Kidney capillary endothelial cell (primary cell): ENCODE data around the gene SNRPD1.
"Not testable (repeated sequence)": the region's sequence is repeated elsewhere in the genome, so short reads cannot be mapped to it uniquely, and the experiment has no call there.

Experiments used
- DNase-seq: peaks from one replicate; pipeline ENCODE4 v3.0.0-alpha.2; 2018; ENCODE audit warnings: low spot score

SNRPD1 gene

DNA sequence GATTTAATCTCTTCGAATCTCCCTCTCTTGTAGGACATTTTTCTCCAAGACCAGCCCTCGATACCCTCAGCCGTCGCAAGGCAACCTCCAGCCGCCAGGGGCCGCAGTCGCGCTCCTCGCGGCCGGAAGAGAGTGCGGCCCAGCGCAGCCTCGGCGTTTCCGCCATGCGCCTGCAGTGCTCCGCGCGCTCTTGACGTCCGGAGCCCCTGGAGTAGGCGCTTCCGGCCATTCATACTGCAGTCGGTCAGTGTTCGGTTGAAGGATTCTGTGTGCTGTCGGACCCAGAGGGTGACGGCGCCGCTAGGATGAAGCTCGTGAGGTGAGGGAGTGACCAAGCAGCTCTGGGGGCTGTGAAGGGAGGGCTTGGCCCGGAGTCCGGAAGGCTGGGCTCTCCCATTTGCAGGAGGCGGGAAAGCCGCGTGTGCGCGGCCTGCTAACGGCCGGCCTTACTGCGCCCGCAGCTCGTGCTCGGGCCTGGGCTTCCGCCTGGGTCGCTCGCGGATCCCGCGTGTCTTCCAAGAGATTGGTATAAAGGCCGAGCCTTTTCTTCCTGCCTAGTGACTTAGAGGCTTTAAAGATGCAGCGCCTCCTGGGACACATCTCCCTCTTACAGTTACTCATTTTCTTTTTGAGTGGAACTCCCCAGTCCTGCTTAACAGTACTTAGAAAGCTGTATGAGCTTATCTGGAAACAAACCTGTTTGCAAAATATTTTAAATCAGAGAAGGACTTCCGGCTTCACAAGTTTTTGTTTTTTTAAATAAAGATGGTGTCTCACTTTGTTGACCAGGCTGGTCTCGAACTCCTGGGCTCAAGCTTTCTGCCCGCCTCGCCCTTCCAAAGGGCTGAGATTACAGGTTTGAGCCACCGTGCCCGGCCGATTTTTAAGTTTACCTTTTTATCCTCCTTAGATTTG is at the start of gene SNRPD1:
Gene SNRPD1 (plus strand): TSS at position 190 of the 915 bp plus-strand sequence. CDS start 116 bp downstream, at position 306.
- peak; percentile 92 for DNase-seq

DNA sequence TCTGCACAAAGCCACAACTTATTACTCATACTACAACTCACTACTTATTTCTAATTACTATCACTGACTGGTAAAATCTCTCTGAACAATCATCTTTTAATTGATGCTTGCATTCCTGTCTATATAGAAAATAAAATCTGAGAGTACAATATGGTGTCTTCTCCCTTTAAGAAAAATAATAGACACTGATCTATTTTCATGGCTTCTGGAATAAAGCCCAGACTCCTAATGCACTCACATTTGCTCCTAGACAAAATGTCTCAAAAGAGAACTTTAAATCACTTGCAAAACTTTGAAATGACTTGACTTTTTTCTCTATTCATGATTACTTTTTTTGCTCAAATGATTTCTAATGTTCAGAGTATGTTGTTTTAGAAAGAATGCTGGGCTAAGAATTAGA is 40.3 kb upstream of the SNRPD1 start:
- DNase-seq: no peak

DNA sequence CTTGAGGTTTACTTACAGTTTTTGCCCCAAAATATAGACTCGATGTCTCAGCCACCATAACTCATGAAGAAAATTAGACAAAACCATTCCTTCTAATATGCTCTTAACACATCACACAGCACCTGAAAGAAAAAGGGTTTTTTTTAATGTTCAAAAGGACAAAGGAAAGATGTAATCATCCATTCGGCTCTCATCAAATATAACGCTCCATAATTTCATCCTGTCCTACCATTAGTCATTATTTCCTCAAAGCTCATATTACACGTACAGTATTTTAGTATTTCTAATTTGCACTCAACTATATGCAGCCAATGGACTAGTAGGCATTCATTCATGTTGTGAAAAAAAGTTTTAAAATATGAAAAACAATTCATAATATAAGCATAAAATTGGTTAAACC is 36.5 kb upstream of the SNRPD1 start:
- DNase-seq: no peak

DNA sequence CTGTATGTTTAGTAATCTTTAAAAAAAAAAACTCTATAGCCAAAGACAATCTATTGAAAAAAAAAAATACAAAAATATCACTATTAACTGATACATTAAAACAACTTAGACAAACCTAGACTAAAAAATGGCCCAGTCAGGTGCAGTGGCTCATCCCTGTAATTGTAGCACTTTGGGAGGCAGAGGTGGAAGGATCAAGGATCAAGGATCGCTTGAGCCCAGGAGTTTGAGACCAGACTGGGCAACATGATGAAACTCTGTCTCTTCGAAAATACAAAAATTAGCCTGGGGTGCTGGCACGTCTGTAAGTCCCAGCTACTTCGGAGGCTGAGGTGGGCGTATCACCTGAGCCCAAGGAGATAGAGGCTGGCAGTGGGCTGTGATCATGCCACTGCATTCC is 27.7 kb upstream of the SNRPD1 start:
- no peak for DNase-seq

DNA sequence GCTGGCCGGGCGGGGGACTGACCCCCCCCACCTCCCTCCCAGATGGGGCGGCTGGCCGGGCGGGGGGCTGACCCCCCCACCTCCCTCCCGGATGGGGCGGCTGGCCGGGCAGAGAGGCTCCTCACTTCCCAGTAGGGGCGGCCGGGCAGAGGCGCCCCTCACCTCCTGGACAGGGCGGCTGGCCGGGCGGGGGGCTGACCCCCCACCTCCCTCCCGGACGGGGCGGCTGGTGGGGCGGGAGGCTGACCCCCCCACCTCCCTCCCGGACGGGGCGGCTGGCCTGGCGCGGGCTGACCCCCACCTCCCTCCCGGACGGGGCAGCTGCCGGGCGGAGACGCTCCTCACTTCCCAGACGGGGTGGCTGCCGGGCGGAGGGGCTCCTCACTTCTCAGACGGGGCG is 19.8 kb upstream of the SNRPD1 start:
- not testable (repeated sequence) for DNase-seq

DNA sequence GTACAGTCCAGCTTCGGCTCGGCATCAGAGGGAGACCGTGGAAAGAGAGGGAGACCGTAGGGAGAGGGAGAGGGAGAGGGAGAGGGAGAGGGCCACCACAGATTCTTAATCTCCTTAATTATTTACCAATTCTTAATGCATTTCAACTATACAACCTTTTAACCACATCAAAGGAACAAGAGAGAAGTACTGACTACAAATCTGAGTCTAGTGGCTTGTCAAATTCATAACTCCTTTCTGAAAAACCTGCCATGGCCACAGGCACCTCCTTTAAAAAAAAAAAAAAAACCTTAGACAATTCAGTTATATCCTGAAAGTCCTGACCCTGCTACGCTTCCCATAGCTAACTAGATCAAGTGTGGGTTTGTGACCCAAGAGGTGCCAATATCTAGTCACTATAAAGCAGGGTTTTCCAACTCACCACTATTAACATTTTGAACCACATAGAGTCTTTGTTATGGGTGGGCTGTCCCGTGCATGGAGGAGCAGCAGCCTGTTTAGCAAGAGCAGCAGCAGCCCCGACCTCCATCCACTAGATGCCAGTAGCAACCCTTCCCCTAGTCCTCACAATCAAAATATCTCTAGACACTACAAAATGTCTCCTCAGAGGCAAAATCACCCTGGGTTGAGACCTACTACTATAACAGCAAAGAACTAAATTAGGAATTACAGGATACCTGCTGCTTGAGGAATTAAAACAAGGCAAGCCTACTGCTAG is 18.4 kb upstream of the SNRPD1 start:
- DNase-seq: no peak

DNA sequence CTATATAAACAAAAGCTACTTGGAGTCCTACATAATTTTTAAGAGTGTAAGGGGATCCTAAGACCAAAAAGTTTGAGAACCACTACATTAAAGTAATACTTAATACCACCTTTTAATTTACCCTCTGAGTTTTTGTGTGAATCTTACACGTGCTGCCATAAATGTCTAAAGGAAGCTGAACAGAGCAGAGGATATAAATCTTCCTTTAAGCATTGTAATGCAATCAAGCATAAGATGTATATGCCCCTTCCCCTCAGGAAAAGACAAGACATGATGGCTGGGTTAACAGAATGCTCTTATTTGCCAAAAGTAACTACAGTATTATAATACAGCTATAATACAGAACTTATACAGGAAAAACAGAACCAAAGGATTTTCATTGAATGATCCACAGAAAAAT is 14.5 kb upstream of the SNRPD1 start:
- no peak for DNase-seq

DNA sequence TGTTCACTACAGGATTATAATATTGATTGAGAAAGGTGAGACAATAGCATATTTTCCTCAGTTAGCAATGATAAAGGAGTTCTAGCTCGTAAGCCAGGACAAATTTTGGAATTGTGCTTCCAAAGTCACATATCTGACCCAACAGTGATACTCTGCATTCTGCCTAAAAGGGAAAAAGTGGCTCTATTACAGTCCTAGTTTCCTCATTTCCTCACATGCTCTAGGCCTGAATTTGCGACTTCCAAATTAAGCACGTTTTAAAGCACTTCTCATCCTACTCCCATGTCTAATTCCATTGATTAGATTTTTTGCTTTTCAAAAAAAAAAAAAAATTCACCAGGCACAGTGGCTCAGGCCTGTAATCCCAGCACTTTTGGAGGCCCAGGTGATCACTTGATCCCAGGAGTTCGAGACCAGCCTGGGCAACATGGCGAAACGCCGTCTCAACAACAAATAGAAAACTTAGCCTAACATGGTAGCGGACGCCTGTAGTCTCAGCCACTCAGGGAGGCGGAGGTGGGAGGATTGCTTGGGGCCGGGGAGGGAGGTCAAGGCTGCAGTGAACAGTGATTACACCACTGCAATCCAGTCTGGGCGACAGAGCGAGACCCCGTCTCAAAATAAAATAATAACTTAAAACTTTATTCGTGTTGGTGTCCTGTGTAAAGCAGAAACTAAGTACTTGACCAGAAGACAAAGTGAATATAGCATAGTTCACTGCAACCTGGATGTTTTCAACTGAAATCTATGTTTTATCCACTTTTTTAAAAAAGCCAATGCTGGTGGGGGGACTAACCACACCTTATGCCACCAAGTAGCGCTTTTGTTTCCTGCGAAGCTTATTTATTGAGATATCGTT is 13.2 kb upstream of the SNRPD1 start:
- DNase-seq: no peak

DNA sequence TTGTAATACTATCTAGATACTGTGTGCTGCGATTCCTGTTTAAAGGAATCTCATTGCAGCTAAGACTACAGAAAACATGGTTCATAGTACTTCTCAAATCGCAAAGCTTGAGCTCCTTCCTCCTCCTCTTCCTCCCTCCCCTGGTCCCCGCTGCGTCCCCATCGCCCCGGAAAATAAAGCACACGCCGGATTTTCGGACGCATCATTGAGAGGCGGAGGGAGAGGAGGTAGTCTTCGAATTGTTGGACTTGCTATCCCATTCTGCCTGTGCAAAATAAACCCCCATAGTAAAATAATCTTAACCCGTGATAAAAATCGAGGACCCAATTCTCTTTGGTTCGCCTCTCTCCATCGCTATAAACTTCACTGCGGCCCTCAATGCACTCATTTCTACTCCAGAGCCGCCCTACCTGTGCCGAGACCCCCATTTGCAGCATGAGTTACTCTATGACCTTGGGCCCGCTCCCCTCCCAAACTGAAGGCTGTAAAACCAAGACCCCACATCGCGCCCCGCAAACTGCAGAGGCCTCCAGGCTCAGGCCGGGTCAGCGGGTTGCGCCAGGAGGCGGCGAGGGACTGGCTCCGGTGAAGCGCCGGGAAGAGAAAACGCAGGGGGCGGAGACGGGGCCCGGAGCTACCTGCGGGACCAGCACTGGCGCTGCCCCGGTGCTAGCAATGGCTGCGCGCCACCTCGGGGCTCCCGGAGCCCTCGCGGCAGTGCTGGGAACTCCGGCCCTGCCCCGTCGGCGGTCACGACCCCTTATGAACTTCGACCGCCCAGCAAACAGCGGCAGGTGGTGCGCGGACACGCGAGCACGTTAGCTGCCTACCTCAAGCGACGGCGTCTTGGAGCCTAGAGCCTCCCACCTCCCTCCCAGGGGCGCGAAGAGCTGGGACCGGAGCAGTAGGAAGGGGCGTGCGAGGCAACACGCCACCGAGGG is 12.3 kb upstream of the SNRPD1 start:
- no peak for DNase-seq

DNA sequence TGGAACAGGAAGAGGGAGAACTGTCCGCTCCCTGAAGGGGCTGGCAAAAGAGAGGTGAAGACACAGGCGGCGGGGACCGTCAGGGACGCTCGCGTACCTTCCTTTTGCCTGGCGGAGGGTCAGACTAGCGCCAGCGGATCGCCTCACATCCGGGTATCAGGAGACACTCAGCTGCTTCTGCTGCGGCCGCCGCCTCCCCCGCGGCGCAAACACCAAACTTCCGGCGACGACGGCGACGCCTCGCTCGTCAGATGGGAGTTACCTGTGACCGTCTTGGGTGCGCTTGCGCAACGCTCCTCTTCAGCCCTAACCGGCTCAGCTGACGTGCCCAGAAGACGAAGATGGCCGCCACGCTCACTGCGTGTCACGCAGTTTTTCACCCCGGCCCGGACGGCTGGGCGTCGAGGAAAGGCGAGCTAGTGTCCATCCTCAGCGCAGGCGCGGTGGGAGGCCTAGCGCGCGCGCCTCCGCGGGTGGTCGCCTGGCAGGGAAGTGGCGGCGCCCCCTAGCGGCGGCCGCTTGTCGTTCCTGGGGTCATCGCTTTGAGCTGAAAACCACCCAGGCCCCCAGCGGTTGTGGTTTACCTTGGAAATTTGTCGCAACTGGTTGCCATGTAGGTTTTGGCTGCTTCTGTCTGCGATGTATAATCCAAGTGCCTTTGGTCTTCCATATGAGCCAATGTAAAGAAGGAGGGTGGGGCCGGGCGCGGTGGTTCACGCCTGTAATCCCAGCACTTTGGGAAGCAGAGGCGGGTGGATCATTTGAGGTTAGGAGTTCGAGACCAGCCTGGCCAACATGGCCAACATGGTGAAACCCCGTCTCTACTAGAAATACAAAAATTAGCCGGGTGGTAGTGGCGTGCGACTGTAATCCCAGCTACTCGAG is 11.3 kb upstream of the SNRPD1 start, which contains the start of gene ESCO1:
Gene ESCO1 (minus strand): TSS at position 179 of the 885 bp plus-strand sequence. CDS start 25,861 bp downstream, outside the sequence.
- DNase-seq: peak; percentile 94

DNA sequence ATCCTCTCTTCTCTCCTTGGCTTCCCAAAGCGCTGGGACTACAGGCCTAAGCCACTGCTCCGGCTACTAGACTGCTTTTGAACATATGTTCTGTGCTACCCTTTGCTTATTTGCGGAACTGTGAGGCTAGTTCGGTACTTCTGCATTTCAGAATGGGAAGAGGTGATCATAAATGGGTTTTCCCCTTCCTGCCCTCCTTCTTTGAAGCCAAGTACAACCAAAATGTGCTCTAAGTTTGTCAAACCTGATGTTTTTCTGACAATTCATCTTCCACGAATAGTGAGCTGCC is 9.9 kb upstream of the SNRPD1 start:
- no peak for DNase-seq

DNA sequence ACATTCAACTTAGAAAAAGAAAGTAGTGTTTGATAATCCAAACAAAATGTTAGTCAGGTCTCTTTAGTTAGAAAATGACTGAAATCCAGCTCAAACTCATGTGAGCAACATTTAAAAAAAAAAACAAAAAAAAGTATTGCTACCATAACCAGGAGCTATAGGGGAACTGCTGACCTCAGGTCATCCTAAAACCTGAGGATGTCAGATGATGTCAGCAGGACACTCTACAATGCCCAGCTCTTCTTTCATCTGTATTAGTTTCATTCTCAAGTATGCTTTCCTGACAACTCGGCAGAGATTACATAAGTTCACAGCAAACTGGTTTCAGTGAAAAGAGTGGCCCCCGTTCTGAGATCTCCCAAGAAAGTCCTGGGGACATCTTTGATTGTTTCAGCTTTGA is 7.4 kb upstream of the SNRPD1 start:
- DNase-seq: no peak

DNA sequence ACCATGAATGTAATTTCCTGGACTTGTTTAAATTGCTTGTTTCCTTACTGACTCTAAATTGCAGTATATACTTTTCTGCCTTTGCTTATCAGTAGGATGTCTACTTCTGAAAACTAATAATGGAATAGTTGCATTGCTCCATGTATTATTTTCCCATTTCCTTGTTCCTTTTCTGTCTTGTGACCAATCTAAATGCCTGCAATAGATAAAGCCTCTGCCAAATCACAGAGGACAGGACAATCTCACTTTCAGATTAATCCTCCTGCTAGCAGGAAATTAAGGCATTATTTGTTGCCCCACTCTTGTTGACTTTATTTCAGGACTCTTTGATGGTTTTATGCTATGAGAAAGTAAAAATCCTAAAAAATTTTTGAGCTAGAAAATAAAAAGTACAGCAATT is 6.9 kb upstream of the SNRPD1 start:
- no peak for DNase-seq

DNA sequence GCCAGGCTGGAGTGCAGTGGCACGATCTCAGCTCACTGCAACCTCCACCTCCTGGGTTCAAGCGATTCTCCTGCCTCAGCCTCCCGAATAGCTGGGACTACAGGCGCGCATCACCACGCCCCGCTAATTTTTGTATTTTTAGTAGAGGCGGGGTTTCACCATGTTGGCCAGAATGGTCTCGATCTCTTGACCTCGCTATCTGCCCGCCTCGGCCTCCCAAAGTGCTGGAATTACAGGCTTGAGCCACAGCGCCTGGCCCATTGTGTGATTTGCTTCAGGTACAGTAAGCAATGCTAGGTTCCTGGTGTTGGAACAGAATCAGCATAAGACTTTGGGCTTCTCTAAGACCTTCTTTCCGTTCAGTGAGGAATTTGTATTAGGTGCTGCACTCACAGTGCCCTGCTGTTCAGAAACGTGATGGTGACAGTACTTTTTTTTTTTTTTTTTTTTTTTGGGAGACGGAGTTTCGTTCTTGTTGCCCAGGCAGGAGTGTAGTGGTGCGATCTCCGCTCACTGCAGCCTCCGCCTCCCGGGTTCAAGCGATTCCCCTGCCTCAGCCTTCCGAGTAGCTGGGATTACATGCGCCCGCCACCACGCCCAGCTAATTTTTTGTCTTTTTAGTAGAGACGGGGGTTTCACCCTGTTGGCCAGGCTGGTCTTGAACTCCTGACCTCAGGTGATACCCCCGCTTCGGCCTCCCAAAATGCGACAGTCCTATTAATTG is 551 bp upstream of the SNRPD1 start:
- not testable (repeated sequence) for DNase-seq

DNA sequence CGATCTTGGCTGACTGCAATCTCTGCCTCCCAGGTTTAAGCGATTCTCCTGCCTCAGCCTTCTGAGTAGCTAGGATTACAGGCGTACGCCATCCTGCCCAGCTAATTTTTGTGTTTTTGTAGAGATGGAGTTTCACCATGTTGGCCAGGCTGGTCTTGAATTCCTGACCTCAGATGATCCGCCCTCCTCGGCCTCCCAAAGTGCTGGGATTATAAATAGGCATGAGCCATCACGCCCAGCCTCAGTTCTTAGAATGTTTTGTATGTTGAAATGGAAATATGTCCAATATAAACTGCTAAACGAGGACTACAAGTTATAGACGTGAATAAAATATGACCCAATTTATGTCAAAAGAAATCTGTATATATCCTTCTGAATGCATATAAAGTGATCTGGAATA is 9.5 kb downstream of the SNRPD1 start:
- DNase-seq: not testable (repeated sequence)

DNA sequence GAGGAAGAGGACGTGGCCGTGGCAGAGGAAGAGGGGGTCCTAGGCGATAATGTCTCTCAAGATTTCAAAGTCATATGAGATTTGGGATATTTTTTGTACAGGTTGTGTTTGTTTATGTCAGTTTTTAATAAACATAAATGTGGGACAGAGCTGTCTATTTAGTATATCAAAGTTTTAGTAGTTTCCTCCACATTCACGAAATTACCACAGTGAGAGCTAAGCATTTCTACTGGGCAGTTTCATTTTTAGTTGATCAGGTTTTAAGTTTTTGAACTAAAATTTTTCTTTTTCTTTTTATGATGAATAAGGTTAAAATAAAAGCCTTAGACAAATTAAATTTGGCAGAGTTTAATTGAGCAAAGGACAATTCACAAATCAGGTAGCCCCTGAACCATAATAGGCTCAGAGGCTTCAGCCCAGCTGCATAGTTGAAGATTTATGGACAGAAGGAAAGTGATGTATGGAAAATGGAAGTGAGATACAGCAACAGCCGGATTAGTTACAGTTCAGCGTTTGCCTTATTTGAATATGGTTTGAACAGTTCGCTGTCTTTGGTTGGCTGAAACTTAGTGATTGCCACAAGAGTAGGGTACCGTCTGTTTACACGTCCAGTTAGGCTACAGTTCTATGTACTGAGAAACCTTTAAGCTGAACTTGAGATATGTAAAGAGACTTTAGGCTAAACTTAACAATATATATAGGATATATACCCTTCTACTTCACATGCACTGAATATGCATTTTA is 17.1 kb downstream of the SNRPD1 start:
- no peak for DNase-seq

DNA sequence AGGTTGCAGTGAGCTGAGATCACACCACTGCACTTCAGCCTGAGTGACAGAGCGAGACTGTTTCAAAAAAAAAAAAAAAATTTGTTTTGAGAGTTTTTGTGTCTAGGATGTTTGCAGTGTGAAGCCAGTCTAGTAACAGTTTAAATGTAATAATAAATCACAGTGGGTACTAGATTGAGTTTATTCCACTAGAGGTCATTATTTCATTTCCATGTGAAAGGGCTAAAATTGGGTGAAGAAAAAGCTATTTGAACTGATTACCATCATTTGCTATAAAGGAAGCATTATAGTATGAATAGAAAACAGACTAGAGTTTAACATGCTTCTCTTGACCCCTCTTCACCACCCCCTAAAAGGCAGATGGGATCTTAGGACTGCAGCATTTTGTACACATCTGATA is 20.3 kb downstream of the SNRPD1 start:
- DNase-seq: no peak

DNA sequence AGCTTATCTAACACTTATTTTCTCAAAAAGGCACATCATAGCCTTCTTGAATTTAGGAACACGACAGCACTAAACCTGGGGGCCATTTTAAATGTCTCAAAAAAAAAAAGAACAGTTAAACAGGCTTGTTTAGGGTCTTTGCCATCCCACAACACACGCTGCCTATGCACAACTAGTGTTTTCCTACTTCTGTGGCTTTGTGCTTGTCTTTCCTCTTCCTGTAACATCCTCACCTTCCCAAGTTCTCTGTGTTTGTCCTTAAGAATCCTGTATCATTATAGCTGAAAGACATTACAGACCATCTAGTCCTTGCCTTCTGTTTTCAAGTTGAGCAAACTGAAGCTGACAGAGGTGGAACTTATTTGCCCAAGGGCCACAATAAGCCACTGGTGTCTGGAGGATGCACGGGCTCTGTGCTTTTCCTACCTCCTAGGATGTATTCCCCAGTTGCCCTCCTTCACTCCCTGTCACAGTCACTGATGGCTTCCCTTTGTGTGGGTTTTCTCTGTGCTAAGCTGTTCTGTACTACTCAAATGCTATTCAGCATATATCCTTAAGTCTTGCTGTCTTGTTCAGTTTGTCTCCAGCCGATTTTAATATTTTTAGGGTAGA is 22.6 kb downstream of the SNRPD1 start:
- no peak for DNase-seq
